OCI-LY1 (cell line): ENCODE results near the gene GDI1.

ENCODE experiments used
- EZH2 ChIP-seq: fragments of 200-600 bp; sonication (generic), shearing (Covaris generic); IDR thresholded peaks from 2 replicates; pipeline ENCODE4 v1.8.0; 2017; ENCODE audit warnings: borderline replicate concordance, mixed run types, mild to moderate bottlenecking, antibody characterized with exemption, low read length, moderate library complexity, mixed read lengths
- TF ChIP-seq, protein P1 (sequence below): fragments of 200-600 bp; sonication (generic), shearing (Covaris generic); IDR thresholded peaks from 2 replicates; pipeline ENCODE4 v1.5.1; 2017; ENCODE audit warnings: mild to moderate bottlenecking, antibody characterized with exemption, low read length, moderate library complexity, mixed read lengths

DNA sequence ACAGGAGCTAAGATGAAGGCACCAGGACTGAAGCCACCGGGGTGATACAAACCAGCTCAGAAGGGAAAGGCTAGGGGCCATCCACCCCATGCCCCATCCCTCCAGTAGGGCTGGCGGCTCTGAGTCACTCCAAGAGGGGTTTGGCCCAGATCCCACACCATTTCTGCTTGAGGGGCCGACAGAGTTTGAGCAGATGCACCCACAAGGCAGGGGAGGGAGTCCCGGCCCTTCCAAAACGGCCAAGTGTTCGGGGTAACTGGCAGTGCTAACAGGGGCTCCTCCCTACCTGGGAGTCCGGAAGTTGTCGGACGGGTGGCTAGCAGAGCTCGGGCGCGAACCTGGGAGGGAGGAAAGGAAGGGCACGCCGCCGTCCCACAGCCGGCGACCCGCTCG is 53.1 kb downstream of the GDI1 start:
- TF ChIP-seq, protein P1, sequence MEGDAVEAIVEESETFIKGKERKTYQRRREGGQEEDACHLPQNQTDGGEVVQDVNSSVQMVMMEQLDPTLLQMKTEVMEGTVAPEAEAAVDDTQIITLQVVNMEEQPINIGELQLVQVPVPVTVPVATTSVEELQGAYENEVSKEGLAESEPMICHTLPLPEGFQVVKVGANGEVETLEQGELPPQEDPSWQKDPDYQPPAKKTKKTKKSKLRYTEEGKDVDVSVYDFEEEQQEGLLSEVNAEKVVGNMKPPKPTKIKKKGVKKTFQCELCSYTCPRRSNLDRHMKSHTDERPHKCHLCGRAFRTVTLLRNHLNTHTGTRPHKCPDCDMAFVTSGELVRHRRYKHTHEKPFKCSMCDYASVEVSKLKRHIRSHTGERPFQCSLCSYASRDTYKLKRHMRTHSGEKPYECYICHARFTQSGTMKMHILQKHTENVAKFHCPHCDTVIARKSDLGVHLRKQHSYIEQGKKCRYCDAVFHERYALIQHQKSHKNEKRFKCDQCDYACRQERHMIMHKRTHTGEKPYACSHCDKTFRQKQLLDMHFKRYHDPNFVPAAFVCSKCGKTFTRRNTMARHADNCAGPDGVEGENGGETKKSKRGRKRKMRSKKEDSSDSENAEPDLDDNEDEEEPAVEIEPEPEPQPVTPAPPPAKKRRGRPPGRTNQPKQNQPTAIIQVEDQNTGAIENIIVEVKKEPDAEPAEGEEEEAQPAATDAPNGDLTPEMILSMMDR = no peak
- no peak for TF ChIP-seq EZH2
